Mesothelial cell of epicardium (in vitro differentiated cells): ENCODE measurements around the gene SPPL3. TPM values are rescaled to one million over a fixed set of nuclear protein-coding genes. Genes with fewer than 3 reads are reported as not detected.

Experiments
- DNase-seq, 2 experiments: peaks; one replicate each; pipeline ENCODE4 v3.0.0; 2021; ENCODE audit warnings: low spot score in 2 of 2; ENCODE audit not compliant: unreplicated experiment in 2 of 2
- H3K27ac Mint-ChIP-seq: 2 replicates; pipeline ENCODE4 v1.8.0; 2021; ENCODE audit warnings: mixed read lengths
- H3K27me3 Mint-ChIP-seq: 2 replicates; pipeline ENCODE4 v1.8.0; 2021; ENCODE audit warnings: low read depth, mixed read lengths
- H3K36me3 Mint-ChIP-seq: 2 replicates; pipeline ENCODE4 v1.8.0; 2021; ENCODE audit warnings: mixed read lengths
- H3K4me1 Mint-ChIP-seq: 2 replicates; pipeline ENCODE4 v1.8.0; 2021; ENCODE audit warnings: mixed read lengths
- H3K4me3 Mint-ChIP-seq: 2 replicates; pipeline ENCODE4 v1.8.0; 2021; ENCODE audit warnings: mild to moderate bottlenecking, moderate library complexity, mixed read lengths
- H3K9me3 Mint-ChIP-seq: 2 replicates; pipeline ENCODE4 v1.8.0; 2021; ENCODE audit warnings: mixed read lengths
- total RNA-seq: library from RNA; stranded (reverse); gene quantifications from 3 replicates; pipeline ENCODE4 v1.2.1, GENCODE V29; 2021
- TF ChIP-seq, protein P1 (sequence below): fragments of 200-600 bp; sonication (generic); IDR thresholded peaks from one replicate; pipeline ENCODE4 v1.5.0; 2021; ENCODE audit warnings: antibody characterized with exemption; ENCODE audit not compliant: unreplicated experiment

Gene SPPL3
- total RNA-seq, 1 donor from 2014 or later, result 79.8 TPM

DNA sequence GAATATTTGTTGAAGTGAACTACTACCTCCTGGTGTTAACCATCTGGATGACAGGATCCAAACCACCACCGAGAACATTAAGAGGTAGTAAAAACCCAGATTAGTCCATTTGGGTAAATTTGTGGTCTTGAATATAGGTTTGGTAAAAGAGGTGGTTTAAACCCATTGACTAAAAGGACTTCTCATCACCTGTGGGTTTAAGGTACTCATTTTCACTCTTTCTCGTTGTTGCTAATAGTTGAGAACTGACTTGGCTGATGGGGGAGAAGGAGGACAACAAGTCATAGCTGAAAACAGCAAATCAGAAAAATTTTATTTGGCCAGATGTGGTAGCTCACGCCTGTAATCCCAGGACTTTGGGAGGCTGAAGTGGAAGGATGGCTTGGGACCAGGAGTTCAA is 119.4 kb downstream of the SPPL3 start:
- H3K27ac Mint-ChIP-seq, result no peak overlapping the region
- no peak overlapping the region for H3K4me3 Mint-ChIP-seq
- TF ChIP-seq, protein P1, sequence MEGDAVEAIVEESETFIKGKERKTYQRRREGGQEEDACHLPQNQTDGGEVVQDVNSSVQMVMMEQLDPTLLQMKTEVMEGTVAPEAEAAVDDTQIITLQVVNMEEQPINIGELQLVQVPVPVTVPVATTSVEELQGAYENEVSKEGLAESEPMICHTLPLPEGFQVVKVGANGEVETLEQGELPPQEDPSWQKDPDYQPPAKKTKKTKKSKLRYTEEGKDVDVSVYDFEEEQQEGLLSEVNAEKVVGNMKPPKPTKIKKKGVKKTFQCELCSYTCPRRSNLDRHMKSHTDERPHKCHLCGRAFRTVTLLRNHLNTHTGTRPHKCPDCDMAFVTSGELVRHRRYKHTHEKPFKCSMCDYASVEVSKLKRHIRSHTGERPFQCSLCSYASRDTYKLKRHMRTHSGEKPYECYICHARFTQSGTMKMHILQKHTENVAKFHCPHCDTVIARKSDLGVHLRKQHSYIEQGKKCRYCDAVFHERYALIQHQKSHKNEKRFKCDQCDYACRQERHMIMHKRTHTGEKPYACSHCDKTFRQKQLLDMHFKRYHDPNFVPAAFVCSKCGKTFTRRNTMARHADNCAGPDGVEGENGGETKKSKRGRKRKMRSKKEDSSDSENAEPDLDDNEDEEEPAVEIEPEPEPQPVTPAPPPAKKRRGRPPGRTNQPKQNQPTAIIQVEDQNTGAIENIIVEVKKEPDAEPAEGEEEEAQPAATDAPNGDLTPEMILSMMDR, result no peak
- no peak for DNase-seq
- H3K27me3 Mint-ChIP-seq, result no peaks in the 10 kb centered on the region
- H3K36me3 Mint-ChIP-seq, result peaks cover 23% of the 10 kb centered on the region
- no peaks in the 10 kb centered on the region for H3K4me1 Mint-ChIP-seq
- H3K9me3 Mint-ChIP-seq, result no peaks in the 10 kb centered on the region

DNA sequence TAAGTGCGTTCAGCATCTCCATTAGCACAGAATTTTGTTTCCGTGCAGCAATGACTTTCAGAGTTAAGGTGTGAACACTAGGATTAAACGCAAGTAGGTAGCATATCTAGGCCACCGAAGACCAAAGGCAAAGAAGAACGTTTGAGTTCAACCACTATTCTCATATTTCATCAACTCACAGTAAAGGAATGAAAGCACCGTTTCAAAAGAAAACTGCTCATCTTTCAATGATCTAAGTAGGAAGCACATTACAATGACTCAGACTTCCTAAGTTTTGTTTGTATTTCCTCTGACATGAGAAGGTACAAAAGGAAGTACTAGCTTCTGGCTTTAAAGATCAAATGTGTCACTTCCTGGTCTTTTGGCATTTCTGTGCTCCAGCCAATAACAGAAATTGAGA is 121.0 kb downstream of the SPPL3 start:
- Mint-ChIP-seq H3K27ac (no peak overlapping the region), H3K9me3 (no peaks in the 10 kb centered on the region), H3K4me1 (no peaks in the 10 kb centered on the region), H3K27me3 (no peaks in the 10 kb centered on the region), H3K36me3 (peaks cover 23% of the 10 kb centered on the region), H3K4me3 (no peak overlapping the region)
- TF ChIP-seq, protein P1, result no peak
- no peak for DNase-seq

DNA sequence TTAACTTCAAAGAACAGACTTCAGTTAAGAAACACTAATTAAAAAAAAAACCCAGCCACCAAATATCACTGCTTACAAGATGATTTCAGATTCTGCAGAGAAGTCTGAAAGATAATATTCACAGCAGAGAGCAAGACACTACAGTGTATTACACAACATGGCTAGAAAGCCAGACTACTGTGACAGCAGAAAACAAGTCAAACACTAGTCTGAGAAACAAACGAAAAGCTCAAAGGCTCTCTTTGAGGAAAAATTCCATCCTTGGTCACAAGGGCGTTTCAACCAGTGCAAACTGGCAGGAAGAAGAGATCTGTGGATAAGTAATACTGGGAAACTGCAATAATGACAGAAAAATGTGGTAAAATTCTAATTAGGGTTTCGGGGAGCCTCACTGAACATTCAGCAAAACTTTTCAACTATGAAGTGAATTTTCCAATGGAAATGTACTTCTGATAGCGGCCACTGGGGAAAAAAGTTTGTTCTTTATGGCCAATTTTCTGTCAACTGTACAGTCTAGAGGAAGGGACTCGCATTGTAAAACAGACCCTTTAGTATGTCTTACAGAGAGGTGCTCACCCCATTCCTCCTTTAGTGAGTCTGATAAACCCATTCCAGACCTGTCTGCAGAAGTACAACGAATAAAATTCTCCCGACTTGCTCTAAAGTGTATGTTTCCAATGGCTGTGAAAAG is 128.2 kb downstream of the SPPL3 start:
- Mint-ChIP-seq H3K36me3 (peaks cover 16% of the 10 kb centered on the region), H3K4me3 (no peak overlapping the region), H3K27ac (peak overlapping the region; percentile 44), H3K9me3 (no peaks in the 10 kb centered on the region), H3K27me3 (no peaks in the 10 kb centered on the region), H3K4me1 (peaks cover 12% of the 10 kb centered on the region)
- no peak for DNase-seq
- TF ChIP-seq, protein P1, result peak; percentile 73

DNA sequence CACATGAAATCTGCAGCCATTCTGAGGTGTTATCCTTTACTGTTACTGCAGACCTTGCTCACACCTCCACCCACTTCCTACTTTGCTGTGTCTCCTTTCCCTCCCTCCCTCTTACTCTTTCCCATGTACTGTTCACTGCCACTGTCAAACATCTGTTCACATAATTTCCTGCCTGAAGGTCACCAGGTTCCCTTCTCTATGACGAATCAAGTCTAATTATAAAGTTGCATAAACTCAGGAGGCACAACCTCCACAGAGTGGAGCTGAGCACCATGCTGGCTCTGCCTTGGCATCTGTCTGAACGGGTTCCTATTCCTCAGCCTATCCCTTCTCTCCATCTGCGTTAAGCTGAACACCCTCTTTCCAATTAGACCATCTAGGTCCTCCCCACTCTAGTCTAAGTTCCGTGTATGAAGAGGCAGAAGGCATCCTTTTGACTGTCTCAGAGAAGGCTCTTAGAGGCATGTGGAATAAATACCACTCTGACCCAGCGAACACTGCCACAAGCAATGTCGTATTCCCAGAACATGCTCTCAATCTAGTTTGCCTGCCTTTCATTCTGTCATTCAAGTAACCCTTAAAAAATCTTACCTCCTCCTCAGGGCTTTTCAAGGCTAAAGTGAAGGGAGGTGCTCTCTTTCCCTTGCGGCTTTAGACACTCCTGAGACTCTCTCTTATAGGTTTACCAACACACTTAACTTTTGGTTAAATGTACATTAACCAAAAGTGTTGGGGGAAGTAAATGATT is 129.8 kb downstream of the SPPL3 start:
- no peak overlapping the region for H3K4me3 Mint-ChIP-seq
- no peaks in the 10 kb centered on the region for H3K27me3 Mint-ChIP-seq
- H3K36me3 Mint-ChIP-seq, result peaks cover 22% of the 10 kb centered on the region
- TF ChIP-seq, protein P1, result no peak
- peaks cover 16% of the 10 kb centered on the region for H3K4me1 Mint-ChIP-seq
- no peak overlapping the region for H3K27ac Mint-ChIP-seq
- H3K9me3 Mint-ChIP-seq, result no peaks in the 10 kb centered on the region
- no peak for DNase-seq

DNA sequence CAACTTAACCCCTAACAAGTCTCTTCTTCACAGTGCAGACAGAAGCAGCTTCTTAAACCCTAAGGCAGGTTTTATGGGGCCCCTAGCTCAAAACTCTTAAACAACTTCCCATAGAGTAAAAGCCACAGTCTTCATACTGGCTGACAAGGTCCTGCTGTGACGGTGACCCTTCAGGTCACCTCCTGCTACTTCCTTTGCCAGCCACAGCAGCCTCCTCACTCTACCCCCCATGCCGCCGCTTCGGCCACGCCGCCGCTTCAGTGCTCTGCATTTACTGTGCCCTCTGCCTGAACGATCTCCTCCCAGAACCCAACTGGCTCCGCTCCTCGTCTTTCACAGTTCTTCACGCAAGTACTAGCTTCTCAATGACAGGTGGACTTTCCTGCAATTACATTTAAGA is 133.1 kb downstream of the SPPL3 start:
- Mint-ChIP-seq H3K4me1 (peaks cover 17% of the 10 kb centered on the region), H3K27ac (no peak overlapping the region), H3K27me3 (no peaks in the 10 kb centered on the region), H3K9me3 (no peaks in the 10 kb centered on the region), H3K36me3 (peaks cover 49% of the 10 kb centered on the region), H3K4me3 (no peak overlapping the region)
- no peak for DNase-seq
- TF ChIP-seq, protein P1, result no peak
